ENCODE measurements around the gene SLC25A27. TPM values are rescaled to one million over a fixed set of nuclear protein-coding genes. Genes with fewer than 3 reads are reported as not detected.

The SLC25A27 gene
- total and polyA plus RNA-seq, 2 donors (not counting 1 experiment from before 2014, with no cell fraction given): 0.75 to 3.8 TPM

- Histone ChIP-seq H2AFZ (ENCODE audit: insufficient read depth, low read depth, low read length, poor library complexity, severe bottlenecking) (no peak overlapping the region), H3K9me3 (ENCODE audit: control extremely low read depth in 1 of 3, control insufficient read depth in 2 of 3, insufficient read depth in 1 of 3, low read length in 2 of 3) (no peaks in the 10 kb centered on the region), H3K36me3 (replicated peaks in 1 of 2; ENCODE audit: control extremely low read depth in 1 of 2, control insufficient read depth in 1 of 2, extremely low read depth in 1 of 2, insufficient read depth in 2 of 2, low read length in 1 of 2) (no peaks in the 10 kb centered on the region), H3K4me3 (ENCODE audit: control extremely low read depth in 1 of 5, extremely low read depth in 1 of 5, insufficient read depth in 1 of 5, low read depth in 2 of 5, low read length in 4 of 5) (no peak overlapping the region), H3K79me2 (ENCODE audit: control insufficient read depth, insufficient read depth, low read length) (no peaks in the 10 kb centered on the region), H3K9ac (ENCODE audit: low read length) (no peak overlapping the region), H3K4me2 (replicated peaks; ENCODE audit: low read depth, low read length, poor library complexity, severe bottlenecking) (no peak overlapping the region), H3K27ac (ENCODE audit: low read length in 2 of 2) (no peak overlapping the region), H4K20me1 (ENCODE audit: control insufficient read depth, insufficient read depth, low read length, poor library complexity, severe bottlenecking) (no peaks in the 10 kb centered on the region), H3K4me1 (ENCODE audit: control insufficient read depth in 2 of 2, insufficient read depth in 2 of 2, low read length in 2 of 2) (no peaks in the 10 kb centered on the region), H3K27me3 (replicated peaks in 1 of 4; ENCODE audit: control extremely low read depth in 1 of 4, control insufficient read depth in 3 of 4, insufficient read depth in 4 of 4, low read length in 3 of 4) (no peaks in the 10 kb centered on the region)
- TF ChIP-seq CTCF (IDR thresholded peaks at IDR 0.05) (no peak), EZH2 (IDR thresholded peaks at IDR 0.05; ENCODE audit: borderline replicate concordance, insufficient read depth, low read depth, low read length, poor library complexity, severe bottlenecking) (no peak)
- ChIA-PET POLR2A (no interaction called here), CTCF (no interaction called here)
- Mint-ChIP-seq H3K4me1 (no peaks in the 10 kb centered on the region), H3K27ac (no peak overlapping the region), H3K27me3 (peaks cover 26% of the 10 kb centered on the region), H3K9me3 (ENCODE audit: insufficient read depth) (no peaks in the 10 kb centered on the region), H3K4me3 (no peak overlapping the region)
- DNase-seq: no peak
- 83% methylated on average over 1 of the region's 1 CpG for WGBS (ENCODE audit: insufficient coverage)
- no peak for ATAC-seq (ENCODE audit: low read depth)
- intact Hi-C loops (cut with micrococcal nuclease): no loop called here
Observed at GRCh38 chr6:46719099-46719498, 66.3 kb downstream of the SLC25A27 start.

- WGBS (ENCODE audit: insufficient coverage): no CpG with 5 or more reads among the region's 1 CpG
- Mint-ChIP-seq H3K27me3 (peaks cover 34% of the 10 kb centered on the region), H3K4me3 (no peak overlapping the region), H3K27ac (no peak overlapping the region), H3K9me3 (ENCODE audit: insufficient read depth) (no peaks in the 10 kb centered on the region), H3K4me1 (no peaks in the 10 kb centered on the region)
- Histone ChIP-seq H3K9ac (ENCODE audit: low read length) (no peak overlapping the region), H3K27me3 (replicated peaks in 1 of 4; ENCODE audit: control extremely low read depth in 1 of 4, control insufficient read depth in 3 of 4, insufficient read depth in 4 of 4, low read length in 3 of 4) (no peaks in the 10 kb centered on the region), H3K27ac (ENCODE audit: low read length in 2 of 2) (no peak overlapping the region), H3K9me3 (ENCODE audit: control extremely low read depth in 1 of 3, control insufficient read depth in 2 of 3, insufficient read depth in 1 of 3, low read length in 2 of 3) (no peaks in the 10 kb centered on the region), H3K36me3 (replicated peaks in 1 of 2; ENCODE audit: control extremely low read depth in 1 of 2, control insufficient read depth in 1 of 2, extremely low read depth in 1 of 2, insufficient read depth in 2 of 2, low read length in 1 of 2) (no peaks in the 10 kb centered on the region), H3K4me3 (ENCODE audit: control extremely low read depth in 1 of 5, extremely low read depth in 1 of 5, insufficient read depth in 1 of 5, low read depth in 2 of 5, low read length in 4 of 5) (no peak overlapping the region), H3K4me1 (ENCODE audit: control insufficient read depth in 2 of 2, insufficient read depth in 2 of 2, low read length in 2 of 2) (no peaks in the 10 kb centered on the region), H3K4me2 (replicated peaks; ENCODE audit: low read depth, low read length, poor library complexity, severe bottlenecking) (no peak overlapping the region), H2AFZ (ENCODE audit: insufficient read depth, low read depth, low read length, poor library complexity, severe bottlenecking) (no peak overlapping the region), H3K79me2 (ENCODE audit: control insufficient read depth, insufficient read depth, low read length) (no peaks in the 10 kb centered on the region), H4K20me1 (ENCODE audit: control insufficient read depth, insufficient read depth, low read length, poor library complexity, severe bottlenecking) (no peaks in the 10 kb centered on the region)
- ATAC-seq (ENCODE audit: low read depth) (no peak), DNase-seq (no peak)
- ChIA-PET CTCF (no interaction called here), POLR2A (no interaction called here)
- intact Hi-C loops (cut with micrococcal nuclease): no loop called here
- no peak for TF ChIP-seq CTCF (IDR thresholded peaks at IDR 0.05)
- TF ChIP-seq EZH2 (IDR thresholded peaks at IDR 0.05; ENCODE audit: borderline replicate concordance, insufficient read depth, low read depth, low read length, poor library complexity, severe bottlenecking): no peak
Observed at GRCh38 chr6:46720401-46720800, 67.6 kb downstream of the SLC25A27 start.

Other genes with a start within 250 kb of the SLC25A27 start
- gene RCAN2, start 161.5 kb upstream of the SLC25A27 start, total RNA-seq: not detected in 2 replicates
- gene RCAN2, start 161.5 kb upstream of the SLC25A27 start, polyA plus RNA-seq: not detected in 2 replicates
- not detected in 2 replicates for gene CYP39A1, start 157 bp upstream of the SLC25A27 start, total RNA-seq
- gene CYP39A1, start 157 bp upstream of the SLC25A27 start, polyA plus RNA-seq: not detected in 2 replicates
- gene TDRD6, start 34.9 kb downstream of the SLC25A27 start, total RNA-seq: not detected in 2 replicates
- gene TDRD6, start 34.9 kb downstream of the SLC25A27 start, polyA plus RNA-seq: 0.01 TPM in 1 of 2 replicates, not detected in the other
- gene PLA2G7, start 82.4 kb downstream of the SLC25A27 start, total RNA-seq: 0.63 and 1.1 TPM in 2 replicates
- gene PLA2G7, start 82.4 kb downstream of the SLC25A27 start, polyA plus RNA-seq: 0.04 and 0.13 TPM in 2 replicates
- gene ANKRD66, start 94.0 kb downstream of the SLC25A27 start, total RNA-seq: not detected in 2 replicates
- not detected in 2 replicates for gene ANKRD66, start 94.0 kb downstream of the SLC25A27 start, polyA plus RNA-seq
- gene MEP1A, start 140.4 kb downstream of the SLC25A27 start, total RNA-seq: not detected in 2 replicates
- not detected in 2 replicates for gene MEP1A, start 140.4 kb downstream of the SLC25A27 start, polyA plus RNA-seq